GM12878 (cell line): Measurements from ENCODE around the gene SRXN1. TPM values are rescaled to one million over a fixed set of nuclear protein-coding genes. Genes with fewer than 3 reads are reported as not detected.

Experiments used
- ASH2L ChIP-seq: fragments of 300-600, 200-600 bp; sonication (generic); IDR thresholded peaks from 2 replicates; pipeline ENCODE4 v1.6.1; 2017; ENCODE audit warnings: low read depth, mild to moderate bottlenecking, borderline replicate concordance
- CEBPB ChIP-seq, 2 experiments: fragments of 150-350 bp in 1 of 2; IDR thresholded peaks; 2 replicates each; pipeline ENCODE4 v1.6.1; 2012 to 2014; ENCODE audit warnings: low read depth in 2 of 2, low read length in 2 of 2, borderline replicate concordance in 1 of 2, inconsistent platforms in 1 of 2
- CHD2 ChIP-seq: IDR thresholded peaks from 2 replicates; pipeline ENCODE4 v1.6.1; 2011; ENCODE audit warnings: low read depth, low read length, improper control_type of control experiment, borderline replicate concordance
- EP300 ChIP-seq, 2 experiments: fragments of 150-350 bp in 1 of 2; IDR thresholded peaks; 2 replicates each; pipeline ENCODE4 v1.6.1; 2011 to 2012; ENCODE audit warnings: low read depth in 2 of 2, low read length in 2 of 2, borderline replicate concordance in 1 of 2, improper control_type of control experiment in 1 of 2, inconsistent platforms in 1 of 2; ENCODE audit not compliant: control insufficient read depth in 1 of 2
- FOS ChIP-seq: IDR thresholded peaks from 3 replicates; pipeline ENCODE4 v1.6.1; 2011; ENCODE audit warnings: borderline replicate concordance; ENCODE audit not compliant: insufficient read length; ENCODE audit errors: extremely low read depth
- IKZF2 ChIP-seq, 2 experiments: fragments of 450-650 bp; IDR thresholded peaks; 2 replicates each; pipeline ENCODE4 v1.6.1; 2017; ENCODE audit warnings: mild to moderate bottlenecking in 2 of 2, moderate library complexity in 2 of 2
- KDM1A ChIP-seq: fragments of 200-600 bp; sonication (generic); IDR thresholded peaks from 2 replicates; pipeline ENCODE4 v1.6.1; 2016; ENCODE audit warnings: borderline replicate concordance
- MLLT1 ChIP-seq: fragments of 450-650 bp; IDR thresholded peaks from 2 replicates; pipeline ENCODE4 v1.6.1; 2016; ENCODE audit warnings: mild to moderate bottlenecking
- NR2C1 ChIP-seq: fragments of 450-650 bp; IDR thresholded peaks from 2 replicates; pipeline ENCODE4 v1.6.1; 2017; ENCODE audit warnings: antibody characterized with exemption, mild to moderate bottlenecking, moderate library complexity
- RAD21 ChIP-seq: IDR thresholded peaks from 2 replicates; pipeline ENCODE4 v1.6.1; 2011; ENCODE audit warnings: mild to moderate bottlenecking, low read depth, low read length, moderate library complexity; ENCODE audit not compliant: insufficient read depth
- RB1 ChIP-seq: fragments of 450-650 bp; formaldehyde crosslinking; IDR thresholded peaks from 2 replicates; pipeline ENCODE4 v1.6.1; 2017; ENCODE audit warnings: mild to moderate bottlenecking, borderline replicate concordance
- SKIL ChIP-seq: fragments of 450-650 bp; IDR thresholded peaks from 2 replicates; pipeline ENCODE4 v1.6.1; 2017; ENCODE audit warnings: mild to moderate bottlenecking, low read depth, inconsistent platforms; ENCODE audit not compliant: poor library complexity, severe bottlenecking
- SMAD5 ChIP-seq: IDR thresholded peaks from 2 replicates; pipeline ENCODE4 v1.6.1; 2016; ENCODE audit warnings: antibody characterized with exemption, low read depth
- STAT1 ChIP-seq: fragments of 450-650 bp; conservative IDR thresholded peaks from 2 replicates; pipeline ENCODE4 v1.6.1; 2014; ENCODE audit warnings: antibody characterized with exemption, mild to moderate bottlenecking
- YBX1 ChIP-seq: fragments of 450-650 bp; IDR thresholded peaks from 2 replicates; pipeline ENCODE4 v1.6.1; 2016; ENCODE audit warnings: antibody characterized with exemption
- ZNF24 ChIP-seq: fragments of 450-650 bp; IDR thresholded peaks from 2 replicates; pipeline ENCODE4 v1.6.1; 2017; ENCODE audit warnings: antibody characterized with exemption, mild to moderate bottlenecking
- ZSCAN29 ChIP-seq: fragments of 450-650 bp; IDR thresholded peaks from 2 replicates; pipeline ENCODE4 v1.6.1; 2017; ENCODE audit warnings: mild to moderate bottlenecking, moderate library complexity
- polyA plus RNA-seq, 11 experiments: library from polyadenylated mRNA; depleted of rRNA in 4 of 11; unstranded in 6 of 11; stranded (reverse) in 5 of 11; fragments of >200 nt; fragmentation: Nextera tagmentation in 4 of 11; fragmentation: Illumina TruSeq in 1 of 11; extraction: Ambion mirVana in 4 of 11; extraction: Trizol in 1 of 11; gene quantifications; 1 replicate in 1 of 11; 2 replicates in 10 of 11; pipeline versions ENCODE4 v1.2.1 to v1.2.3, GENCODE V29; 2011 to 2016; ENCODE audit warnings: inconsistent platforms in 2 of 11, missing spikeins in 2 of 11, low read depth in 1 of 11
- total RNA-seq, 4 experiments: library from RNA; depleted of rRNA in 3 of 4; stranded (reverse); fragments of >200 nt in 3 of 4; fragmentation: Illumina TruSeq in 1 of 4; extraction: Trizol in 1 of 4; gene quantifications; 2 replicates each; pipeline versions ENCODE4 v1.2.1 to v1.2.3, GENCODE V29; 2013 to 2021
- TF ChIP-seq, protein P1 (sequence below): IDR thresholded peaks from 2 replicates; pipeline ENCODE4 v1.6.1; 2011; ENCODE audit warnings: borderline replicate concordance, low read depth, mild to moderate bottlenecking, moderate library complexity, low read length; ENCODE audit not compliant: insufficient read depth, poor library complexity, severe bottlenecking
- TF ChIP-seq, protein P2 (sequence below): IDR thresholded peaks from 2 replicates; pipeline ENCODE4 v1.6.1; 2011; ENCODE audit warnings: mild to moderate bottlenecking, low read depth, low read length, moderate library complexity; ENCODE audit not compliant: insufficient replicate concordance

SRXN1 gene
- total and polyA plus RNA-seq, 10 of the 15 experiments (the other 5 are each of a cell fraction or from before 2014, with no cell fraction given): 4.1 to 20.5 (median 15.6) TPM

- TF ChIP-seq, protein P1, sequence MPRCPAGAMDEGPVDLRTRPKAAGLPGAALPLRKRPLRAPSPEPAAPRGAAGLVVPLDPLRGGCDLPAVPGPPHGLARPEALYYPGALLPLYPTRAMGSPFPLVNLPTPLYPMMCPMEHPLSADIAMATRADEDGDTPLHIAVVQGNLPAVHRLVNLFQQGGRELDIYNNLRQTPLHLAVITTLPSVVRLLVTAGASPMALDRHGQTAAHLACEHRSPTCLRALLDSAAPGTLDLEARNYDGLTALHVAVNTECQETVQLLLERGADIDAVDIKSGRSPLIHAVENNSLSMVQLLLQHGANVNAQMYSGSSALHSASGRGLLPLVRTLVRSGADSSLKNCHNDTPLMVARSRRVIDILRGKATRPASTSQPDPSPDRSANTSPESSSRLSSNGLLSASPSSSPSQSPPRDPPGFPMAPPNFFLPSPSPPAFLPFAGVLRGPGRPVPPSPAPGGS: no peak
- TF ChIP-seq ZNF24 (no peak), STAT1 (no peak), RAD21 (peak; percentile 86), ZSCAN29 (no peak), ASH2L (no peak), IKZF2 (IDR thresholded peaks at IDR 0.05) (no peak), RB1 (no peak), YBX1 (no peak), NR2C1 (no peak), SKIL (no peak), KDM1A (no peak), FOS (no peak), MLLT1 (0 out of 2 replicates have a peak, but pooled peaks have one; percentile 36), CHD2 (no peak), EP300 (IDR thresholded peaks at IDR 0.05; ENCODE audit: borderline replicate concordance in 1 of 2, control insufficient read depth in 1 of 2, low read depth in 2 of 2, low read length in 2 of 2) (no peak), SMAD5 (no peak), CEBPB (IDR thresholded peaks at IDR 0.05; ENCODE audit: borderline replicate concordance in 1 of 2, low read depth in 2 of 2, low read length in 2 of 2) (no peak)
- TF ChIP-seq, protein P2, sequence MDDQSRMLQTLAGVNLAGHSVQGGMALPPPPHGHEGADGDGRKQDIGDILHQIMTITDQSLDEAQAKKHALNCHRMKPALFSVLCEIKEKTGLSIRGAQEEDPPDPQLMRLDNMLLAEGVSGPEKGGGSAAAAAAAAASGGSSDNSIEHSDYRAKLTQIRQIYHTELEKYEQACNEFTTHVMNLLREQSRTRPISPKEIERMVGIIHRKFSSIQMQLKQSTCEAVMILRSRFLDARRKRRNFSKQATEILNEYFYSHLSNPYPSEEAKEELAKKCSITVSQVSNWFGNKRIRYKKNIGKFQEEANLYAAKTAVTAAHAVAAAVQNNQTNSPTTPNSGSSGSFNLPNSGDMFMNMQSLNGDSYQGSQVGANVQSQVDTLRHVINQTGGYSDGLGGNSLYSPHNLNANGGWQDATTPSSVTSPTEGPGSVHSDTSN: no peak
Observed at GRCh38 chr20:645318-646106, 7.5 kb downstream of the SRXN1 start (continued).
